Measurements from ENCODE around the gene RNF38.
"Not testable (repeated sequence)": the region's sequence is repeated elsewhere in the genome, so short reads cannot be mapped to it uniquely, and the experiment has no call there.

The RNF38 gene

GRCh38 chr9:36386396-36386965 lies 13.6 kb downstream of the RNF38 start:
- H3K4me1 Mint-ChIP-seq = peaks cover 70% of the 10 kb centered on the region
- H3K27ac Mint-ChIP-seq = not testable (repeated sequence)

GRCh38 chr9:36382484-36382883 lies 17.6 kb downstream of the RNF38 start:
- Mint-ChIP-seq H3K27ac (peak overlapping the region; percentile 91 to 95), H3K4me3 (peak overlapping the region in 1 of 2 donors; percentile 41), H3K27me3 (no peaks in the 10 kb centered on the region), H3K4me1 (peaks cover 64% of the 10 kb centered on the region), H3K9me3 (no peaks in the 10 kb centered on the region)
- ATAC-seq = no peak
- DNase-seq = no peak

More at GRCh38 chr9:36386396-36386965, 13.6 kb downstream of the RNF38 start:
- H3K27me3 Mint-ChIP-seq, ATAC-seq, H3K9me3 Mint-ChIP-seq, H3K4me3 Mint-ChIP-seq, DNase-seq: not testable (repeated sequence)

- DNase-seq (no peak), ATAC-seq (no peak)
- Mint-ChIP-seq H3K27ac (no peak overlapping the region), H3K9me3 (no peaks in the 10 kb centered on the region), H3K4me3 (no peak overlapping the region), H3K27me3 (no peaks in the 10 kb centered on the region), H3K4me1 (no peaks in the 10 kb centered on the region)
Observed at GRCh38 chr9:36364577-36364976, 35.5 kb downstream of the RNF38 start.

DNA sequence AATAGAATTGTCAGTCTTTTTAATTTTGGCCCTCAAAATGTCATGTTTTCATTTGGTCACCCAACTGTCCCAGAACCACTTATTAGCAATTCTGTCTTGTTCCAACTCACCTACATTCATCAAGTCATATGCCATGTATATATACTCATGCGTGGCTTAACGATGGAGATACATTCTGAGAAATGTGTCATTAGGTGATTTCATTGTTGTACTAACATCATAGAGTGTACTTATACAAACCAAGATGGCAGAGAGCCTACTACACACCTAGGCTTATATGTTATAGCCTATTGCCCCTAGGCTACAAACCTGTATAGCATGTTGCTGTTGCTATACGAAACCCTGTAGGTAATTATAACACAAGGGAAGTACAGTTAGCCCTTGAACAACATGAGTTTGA lies 36.6 kb downstream of the RNF38 start:
- no peaks in the 10 kb centered on the region for H3K9me3 Mint-ChIP-seq
- H3K4me1 Mint-ChIP-seq = no peaks in the 10 kb centered on the region
- no peak overlapping the region for H3K27ac Mint-ChIP-seq
- no peak overlapping the region for H3K4me3 Mint-ChIP-seq
- DNase-seq (no peak), ATAC-seq (no peak)
- no peaks in the 10 kb centered on the region for H3K27me3 Mint-ChIP-seq

DNA sequence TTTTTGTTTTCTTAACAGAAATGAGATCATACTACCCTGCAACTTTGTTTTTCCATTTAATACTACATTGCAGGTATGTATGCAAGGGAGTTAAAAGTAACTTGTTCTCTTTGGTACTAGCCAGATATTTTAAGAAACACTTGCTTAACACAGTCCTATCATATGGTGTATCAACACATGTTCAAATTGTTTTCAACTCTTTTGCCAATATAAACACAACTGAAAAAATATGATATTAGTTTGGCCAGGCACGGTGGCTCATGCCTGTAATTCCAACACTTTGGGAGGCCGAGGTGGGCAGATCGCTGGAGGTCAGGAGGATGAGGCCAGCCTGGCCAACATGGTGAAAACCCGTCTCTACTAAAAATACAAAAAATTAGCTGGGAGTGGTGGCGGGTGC lies 41.6 kb downstream of the RNF38 start:
- Mint-ChIP-seq H3K27ac (no peak overlapping the region), H3K9me3 (no peaks in the 10 kb centered on the region), H3K4me1 (no peaks in the 10 kb centered on the region), H3K27me3 (no peaks in the 10 kb centered on the region), H3K4me3 (no peak overlapping the region)
- ATAC-seq (no peak), DNase-seq (no peak)

DNA sequence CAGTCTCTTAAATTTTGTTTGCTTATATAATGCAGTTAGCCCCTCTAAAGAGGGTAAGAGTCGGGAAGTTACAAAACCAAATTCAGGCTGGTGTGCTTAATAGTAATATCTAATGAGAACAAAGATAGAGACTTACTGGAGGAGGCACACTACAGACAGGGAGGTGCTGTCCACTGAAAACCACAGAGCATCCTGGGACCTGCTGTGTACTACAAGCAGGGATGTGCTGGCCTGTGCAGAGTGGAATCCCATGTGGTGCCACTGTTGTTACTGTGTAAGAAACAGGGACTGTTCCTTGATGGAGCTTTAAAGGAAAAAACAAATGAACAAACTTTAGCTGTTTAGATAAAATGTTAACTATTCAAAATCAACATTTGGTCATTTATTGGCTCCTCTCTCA lies 42.4 kb downstream of the RNF38 start:
- Mint-ChIP-seq H3K4me3 (no peak overlapping the region), H3K27ac (peak overlapping the region in 1 of 2 donors; percentile 33), H3K9me3 (no peaks in the 10 kb centered on the region), H3K4me1 (no peaks in the 10 kb centered on the region), H3K27me3 (no peaks in the 10 kb centered on the region)
- ATAC-seq (no peak), DNase-seq (no peak)

DNA sequence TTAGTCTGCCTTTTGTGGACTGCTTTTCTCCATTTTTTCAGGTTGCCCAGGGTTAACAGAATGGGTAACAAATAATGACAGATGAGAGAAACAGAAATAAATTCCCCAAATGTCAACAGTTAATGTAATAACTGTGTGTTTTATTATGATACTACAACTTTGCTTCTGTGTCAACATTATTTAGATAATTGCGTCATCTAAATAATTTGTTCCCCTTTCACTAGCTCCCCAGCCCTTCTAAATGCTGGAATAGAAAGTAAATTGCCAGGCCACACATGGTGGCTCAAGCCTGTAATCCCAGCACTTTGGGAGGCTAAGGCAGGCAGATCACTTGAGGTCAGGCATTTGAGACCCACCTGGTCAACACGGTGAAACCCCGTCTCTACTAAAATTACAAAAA lies 53.5 kb downstream of the RNF38 start:
- Mint-ChIP-seq H3K27ac (no peak overlapping the region), H3K4me1 (peaks cover 21% of the 10 kb centered on the region), H3K27me3 (no peaks in the 10 kb centered on the region), H3K9me3 (peaks cover 0 to 5% of the 10 kb centered on the region in 2 donors), H3K4me3 (no peak overlapping the region)
- ATAC-seq = no peak
- no peak for DNase-seq

- Mint-ChIP-seq H3K9me3 (peaks cover 0 to 5% of the 10 kb centered on the region in 2 donors), H3K27ac (peak overlapping the region in 1 of 2 donors; percentile 34), H3K4me3 (no peak overlapping the region), H3K4me1 (peaks cover 21% of the 10 kb centered on the region), H3K27me3 (no peaks in the 10 kb centered on the region)
- ATAC-seq = no peak
- no peak for DNase-seq
Observed at GRCh38 chr9:36345103-36345846, 54.8 kb downstream of the RNF38 start.

- H3K4me3 Mint-ChIP-seq = peak overlapping the region; percentile 10 to 47
- H3K27ac Mint-ChIP-seq = peak overlapping the region; percentile 92 to 99
Observed at GRCh38 chr9:36341936-36342577, 58.0 kb downstream of the RNF38 start.

GRCh38 chr9:36337865-36338264 lies 62.2 kb downstream of the RNF38 start:
- no peak for DNase-seq
- H3K9me3 Mint-ChIP-seq = peaks cover 0 to 5% of the 10 kb centered on the region in 2 donors
- H3K4me1 Mint-ChIP-seq = peaks cover 10% of the 10 kb centered on the region
- H3K27me3 Mint-ChIP-seq = no peaks in the 10 kb centered on the region
- H3K4me3 Mint-ChIP-seq = no peak overlapping the region
- no peak overlapping the region for H3K27ac Mint-ChIP-seq
- ATAC-seq = no peak

More at GRCh38 chr9:36341936-36342577, 58.0 kb downstream of the RNF38 start:
- DNase-seq = peak; percentile 19 to 49
- Mint-ChIP-seq H3K4me1 (peaks cover 21% of the 10 kb centered on the region), H3K27me3 (no peaks in the 10 kb centered on the region), H3K9me3 (peaks cover 0 to 5% of the 10 kb centered on the region in 2 donors)
- ATAC-seq = peak; percentile 99

DNA sequence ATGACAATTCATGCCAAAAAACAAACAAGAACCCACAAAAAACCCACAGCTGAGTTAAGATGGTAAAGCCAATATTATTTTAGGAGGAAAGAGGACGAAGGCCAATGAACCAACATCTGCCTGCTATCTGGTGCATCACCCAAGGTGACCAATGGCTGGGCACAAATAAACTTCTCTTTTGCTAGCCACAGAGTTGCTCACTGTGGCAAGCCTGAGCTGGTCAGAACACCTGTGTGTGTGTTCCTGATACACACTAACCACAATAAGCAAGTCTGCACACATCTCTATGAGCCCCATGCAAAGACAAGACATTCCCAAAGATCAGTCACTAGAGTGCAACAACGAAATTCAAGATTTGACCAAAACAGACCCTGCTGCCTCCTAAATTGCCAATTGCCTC lies 63.1 kb downstream of the RNF38 start:
- DNase-seq = no peak
- Mint-ChIP-seq H3K27me3 (no peaks in the 10 kb centered on the region), H3K27ac (no peak overlapping the region), H3K4me1 (peaks cover 3% of the 10 kb centered on the region), H3K9me3 (peaks cover 0 to 2% of the 10 kb centered on the region in 2 donors), H3K4me3 (no peak overlapping the region)
- ATAC-seq = no peak

- no peak overlapping the region for H3K27ac Mint-ChIP-seq
- DNase-seq (no peak), ATAC-seq (no peak)
- no peak overlapping the region for H3K4me3 Mint-ChIP-seq
- no peaks in the 10 kb centered on the region for H3K4me1 Mint-ChIP-seq
- H3K9me3 Mint-ChIP-seq = no peaks in the 10 kb centered on the region
- no peaks in the 10 kb centered on the region for H3K27me3 Mint-ChIP-seq
Observed at GRCh38 chr9:36336131-36336907, 63.8 kb downstream of the RNF38 start.

- Mint-ChIP-seq H3K27me3 (no peaks in the 10 kb centered on the region), H3K4me3 (no peak overlapping the region), H3K4me1 (no peaks in the 10 kb centered on the region), H3K27ac (peak overlapping the region in 1 of 2 donors; percentile 19), H3K9me3 (no peaks in the 10 kb centered on the region)
- DNase-seq (no peak), ATAC-seq (no peak)
Observed at GRCh38 chr9:36332006-36332405, 68.1 kb downstream of the RNF38 start.

- DNase-seq = peak; percentile 22 to 50
- H3K27ac Mint-ChIP-seq = no peak overlapping the region
Observed at GRCh38 chr9:36328798-36329411, 71.2 kb downstream of the RNF38 start.

More at GRCh38 chr9:36328798-36329411, 71.2 kb downstream of the RNF38 start:
- peak; percentile 78 for ATAC-seq
- no peaks in the 10 kb centered on the region for H3K9me3 Mint-ChIP-seq
- H3K4me1 Mint-ChIP-seq = no peaks in the 10 kb centered on the region
- no peaks in the 10 kb centered on the region for H3K27me3 Mint-ChIP-seq
- H3K4me3 Mint-ChIP-seq = no peak overlapping the region

All from stimulated activated naive CD8-positive, alpha-beta T cell treated with anti-CD3 and anti-CD28 coated beads, Interleukin-15, amount 100 ng/mL, for 72 hours (primary cell).